GM18867 (cell line): ENCODE measurements around the gene SLC39A5.

Experiments used
- ATAC-seq: cut with Tn5 transposase; IDR thresholded peaks from one replicate; pipeline ENCODE4 v1.9.1; 2021; ENCODE audit warnings: mild to moderate bottlenecking, moderate library complexity; ENCODE audit not compliant: unreplicated experiment

The SLC39A5 gene

GRCh38 chr12:56212361-56212760, 17.5 kb upstream of the SLC39A5 start:
- no peak for ATAC-seq

GRCh38 chr12:56213878-56214277, 16.0 kb upstream of the SLC39A5 start:
- ATAC-seq = no peak

GRCh38 chr12:56216461-56216860, 13.4 kb upstream of the SLC39A5 start:
- no peak for ATAC-seq

GRCh38 chr12:56219840-56220239, 10.0 kb upstream of the SLC39A5 start:
- ATAC-seq = no peak

GRCh38 chr12:56220611-56221231, 9.1 kb upstream of the SLC39A5 start:
- no peak for ATAC-seq

- peak; percentile 22 for ATAC-seq
These were observed 8.6 kb upstream of the SLC39A5 start for GRCh38 chr12:56221232-56221756.

GRCh38 chr12:56221757-56222530, 7.9 kb upstream of the SLC39A5 start, which contains the start of gene RNF41:
Gene RNF41, minus strand, starts transcription at chr12:56221922. Its CDS starts 7,875 bp downstream, at chr12:56214047.
- ATAC-seq = peak; percentile 73

GRCh38 chr12:56222531-56222895, 7.3 kb upstream of the SLC39A5 start:
- no peak for ATAC-seq

- ATAC-seq = no peak
These were observed 6.2 kb upstream of the SLC39A5 start for GRCh38 chr12:56223571-56224101.

- ATAC-seq = peak; percentile 75
These were observed 5.6 kb upstream of the SLC39A5 start, which contains the start of gene NABP2 for GRCh38 chr12:56224102-56224701. Gene NABP2, plus strand, starts transcription at chr12:56224342. Its CDS starts 515 bp downstream, at chr12:56224857.

- ATAC-seq = no peak
These were observed 4.9 kb upstream of the SLC39A5 start for GRCh38 chr12:56224954-56225353.

GRCh38 chr12:56229082-56229481, 769 bp upstream of the SLC39A5 start:
- ATAC-seq = no peak

GRCh38 chr12:56230432-56231183, 757 bp downstream of the SLC39A5 start:
- ATAC-seq = no peak

GRCh38 chr12:56231184-56231582, 1.3 kb downstream of the SLC39A5 start:
- ATAC-seq = no peak

- ATAC-seq = no peak
These were observed 5.0 kb downstream of the SLC39A5 start for GRCh38 chr12:56234746-56235436.

- no peak for ATAC-seq
These were observed 6.2 kb downstream of the SLC39A5 start for GRCh38 chr12:56236091-56236490.

- ATAC-seq = no peak
These were observed 7.1 kb downstream of the SLC39A5 start for GRCh38 chr12:56236985-56237384.

GRCh38 chr12:56237552-56237951, 7.7 kb downstream of the SLC39A5 start:
- ATAC-seq = no peak

GRCh38 chr12:56241424-56242303, 11.8 kb downstream of the SLC39A5 start:
- no peak for ATAC-seq
